ENCODE measurements around the gene PLA2G4D. TPM values are rescaled to one million over a fixed set of nuclear protein-coding genes. Genes with fewer than 3 reads are reported as not detected.

Gene PLA2G4D
- total RNA-seq, 3 donors from 2014 or later: not detected

DNA sequence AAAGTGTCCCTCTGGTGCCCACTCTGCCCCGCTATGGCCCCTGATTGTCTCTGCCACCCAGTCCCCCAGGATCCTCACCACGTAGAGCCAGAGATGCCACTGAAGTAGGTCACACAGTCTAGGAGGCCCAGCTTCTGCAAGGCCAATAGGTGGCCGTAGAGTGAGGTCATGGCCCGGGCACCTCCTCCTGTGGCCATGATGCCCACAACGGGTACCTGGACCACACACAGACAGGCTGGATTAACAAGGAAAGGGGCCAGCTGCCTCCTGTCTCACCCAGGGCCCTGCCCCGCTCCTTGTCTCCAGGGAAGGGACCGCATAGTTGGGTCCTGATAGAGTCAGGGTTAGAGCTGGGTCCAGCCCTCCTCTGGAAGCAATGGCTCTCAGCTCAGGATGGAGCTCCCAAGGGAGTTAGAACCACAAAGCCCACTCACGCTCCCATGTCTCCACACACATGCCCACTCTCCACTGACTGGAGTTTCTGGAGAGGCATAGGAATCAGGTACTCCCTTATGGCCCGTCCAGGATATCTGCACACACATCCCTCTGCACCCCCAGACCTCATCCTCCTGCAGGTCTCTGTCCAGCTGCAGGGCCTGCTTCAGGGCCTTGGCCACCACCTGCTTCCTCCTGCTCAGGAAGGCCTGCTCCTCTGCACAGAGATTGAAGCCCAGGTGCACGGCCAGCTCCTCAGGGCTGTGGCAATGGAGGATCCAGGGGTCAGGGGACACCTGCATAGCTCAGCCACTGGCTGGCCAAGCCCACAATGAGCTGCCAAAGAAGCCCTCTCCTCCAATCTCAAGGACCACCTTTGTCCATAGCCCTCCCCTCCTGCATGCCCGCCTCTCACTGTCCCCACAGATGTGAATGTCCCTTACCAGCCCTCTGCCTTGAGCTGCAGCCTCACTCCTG lies 13.2 kb downstream of the PLA2G4D start:
- Mint-ChIP-seq H3K36me3 (ENCODE audit: insufficient read depth) (no peaks in the 10 kb centered on the region), H3K4me1 (ENCODE audit: low read depth) (peaks cover 7% of the 10 kb centered on the region), H3K9me3 (no peaks in the 10 kb centered on the region), H3K4me3 (no peak overlapping the region), H3K27me3 (ENCODE audit: low read depth) (peaks cover 11% of the 10 kb centered on the region)
- ATAC-seq (no peak), DNase-seq (no peak)

DNA sequence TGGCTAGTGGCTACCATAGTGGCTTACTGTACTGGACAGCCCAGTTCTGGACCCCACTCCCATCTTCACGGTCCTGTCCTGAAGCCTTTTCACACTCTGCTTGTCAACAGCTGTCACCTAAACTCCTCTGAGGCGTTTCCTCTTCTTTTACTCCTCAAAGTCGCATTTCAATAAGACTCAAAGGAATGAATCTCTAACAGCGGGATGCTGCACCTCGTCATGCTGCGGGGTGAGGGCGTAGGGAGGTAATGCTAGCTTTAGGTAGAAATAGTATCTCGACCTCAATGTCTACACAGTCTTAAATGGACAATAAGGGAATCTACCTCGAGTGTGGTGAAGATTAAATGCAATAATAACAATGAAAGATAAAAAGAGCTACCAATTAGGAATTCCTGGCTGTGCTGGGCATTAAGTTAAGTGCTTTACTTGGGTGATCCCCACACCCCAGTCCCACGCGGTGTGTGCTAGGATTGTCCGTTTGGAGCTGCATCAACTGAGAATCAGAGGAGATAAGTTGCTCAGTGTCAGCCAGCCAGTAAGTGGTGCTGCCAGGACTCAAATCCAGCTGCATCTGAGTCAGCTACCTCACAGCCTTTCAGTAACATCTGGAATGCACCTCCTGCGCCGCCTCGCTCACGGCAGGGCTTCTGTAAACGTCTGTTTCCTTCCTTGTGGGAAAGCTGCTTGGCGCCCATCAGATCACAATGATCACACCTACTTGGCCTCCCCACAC lies 14.0 kb downstream of the PLA2G4D start:
- Mint-ChIP-seq H3K27me3 (ENCODE audit: low read depth) (peaks cover 11% of the 10 kb centered on the region), H3K9me3 (no peaks in the 10 kb centered on the region), H3K36me3 (ENCODE audit: insufficient read depth) (no peaks in the 10 kb centered on the region), H3K4me3 (no peak overlapping the region), H3K4me1 (ENCODE audit: low read depth) (peaks cover 7% of the 10 kb centered on the region)
- DNase-seq (no peak), ATAC-seq (no peak)

DNA sequence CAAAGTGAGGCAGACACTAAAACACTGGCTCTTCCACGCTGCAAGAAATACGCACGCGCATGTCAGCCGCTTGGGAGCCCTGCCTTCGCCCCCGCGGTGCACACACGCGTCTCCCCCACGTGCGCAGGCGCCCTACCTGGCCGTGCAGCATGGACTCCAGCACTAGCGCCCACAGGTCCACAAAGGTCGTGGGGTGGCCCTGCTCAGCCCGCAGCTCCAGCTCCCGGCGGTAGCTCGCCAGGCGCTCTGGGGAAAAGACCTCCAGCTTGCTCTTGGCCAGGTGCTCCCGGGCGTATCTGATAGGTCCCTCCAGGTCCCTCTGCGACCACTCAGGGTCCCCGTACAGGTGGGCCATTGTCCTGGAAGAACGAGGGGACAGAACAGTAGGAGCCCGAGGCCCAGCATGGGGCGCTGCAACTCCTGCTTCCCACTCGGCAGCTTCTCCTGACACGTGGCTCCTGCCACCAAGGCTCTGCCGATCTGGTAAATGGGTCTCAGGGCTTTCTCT lies 14.9 kb downstream of the PLA2G4D start:
- ATAC-seq (no peak), DNase-seq (no peak)
- no peaks in the 10 kb centered on the region for H3K9me3 Mint-ChIP-seq
- no peak overlapping the region for H3K4me3 Mint-ChIP-seq
- peaks cover 11% of the 10 kb centered on the region for H3K27me3 Mint-ChIP-seq (ENCODE audit: low read depth)
- no peaks in the 10 kb centered on the region for H3K36me3 Mint-ChIP-seq (ENCODE audit: insufficient read depth)
- H3K4me1 Mint-ChIP-seq (ENCODE audit: low read depth): peaks cover 4% of the 10 kb centered on the region

DNA sequence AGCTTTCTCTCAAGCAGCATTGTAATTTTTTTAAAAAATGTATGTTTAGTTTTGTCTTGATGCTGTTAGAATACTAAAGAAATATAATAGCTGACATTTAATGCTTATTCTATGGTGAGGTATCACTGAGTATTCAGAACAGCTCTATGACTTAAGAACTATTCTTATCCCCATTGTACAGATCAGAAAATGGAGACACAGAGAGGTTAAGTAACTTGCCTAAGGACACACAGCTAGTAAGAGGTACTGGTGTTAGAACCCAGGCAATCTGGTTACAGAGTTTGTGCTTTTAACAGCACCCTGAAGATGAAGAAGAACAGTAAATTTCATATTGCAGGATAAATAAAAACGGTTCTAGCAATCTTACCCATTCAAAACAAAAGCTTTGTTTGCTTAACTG lies 15.5 kb downstream of the PLA2G4D start:
- no peak overlapping the region for H3K4me3 Mint-ChIP-seq
- H3K27me3 Mint-ChIP-seq (ENCODE audit: low read depth): peaks cover 6% of the 10 kb centered on the region
- DNase-seq (no peak), ATAC-seq (no peak)
- no peaks in the 10 kb centered on the region for H3K9me3 Mint-ChIP-seq
- no peaks in the 10 kb centered on the region for H3K36me3 Mint-ChIP-seq (ENCODE audit: insufficient read depth)
- H3K4me1 Mint-ChIP-seq (ENCODE audit: low read depth): no peaks in the 10 kb centered on the region

DNA sequence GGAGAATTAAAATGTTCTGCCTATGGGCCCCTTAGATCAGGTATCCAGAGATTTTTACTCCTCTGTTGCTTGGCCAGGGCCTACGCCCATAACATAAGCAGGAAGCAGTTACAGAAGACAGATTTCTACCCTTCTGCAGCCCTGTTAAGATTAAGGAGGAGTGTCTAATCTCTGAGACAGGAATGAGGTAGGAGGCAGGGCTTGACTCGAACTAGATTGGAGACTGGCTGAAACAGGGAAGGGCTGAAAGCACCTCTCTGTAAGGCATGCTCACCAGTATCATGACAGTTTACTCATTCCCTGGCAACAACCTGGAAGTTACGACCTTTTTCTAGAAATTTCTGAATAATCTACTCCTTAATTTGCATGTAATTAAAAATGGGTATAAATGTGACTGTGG lies 16.7 kb downstream of the PLA2G4D start:
- DNase-seq (no peak), ATAC-seq (no peak)
- Mint-ChIP-seq H3K27me3 (ENCODE audit: low read depth) (peaks cover 5% of the 10 kb centered on the region), H3K36me3 (ENCODE audit: insufficient read depth) (no peaks in the 10 kb centered on the region), H3K9me3 (no peaks in the 10 kb centered on the region), H3K4me1 (ENCODE audit: low read depth) (no peaks in the 10 kb centered on the region), H3K4me3 (no peak overlapping the region)

DNA sequence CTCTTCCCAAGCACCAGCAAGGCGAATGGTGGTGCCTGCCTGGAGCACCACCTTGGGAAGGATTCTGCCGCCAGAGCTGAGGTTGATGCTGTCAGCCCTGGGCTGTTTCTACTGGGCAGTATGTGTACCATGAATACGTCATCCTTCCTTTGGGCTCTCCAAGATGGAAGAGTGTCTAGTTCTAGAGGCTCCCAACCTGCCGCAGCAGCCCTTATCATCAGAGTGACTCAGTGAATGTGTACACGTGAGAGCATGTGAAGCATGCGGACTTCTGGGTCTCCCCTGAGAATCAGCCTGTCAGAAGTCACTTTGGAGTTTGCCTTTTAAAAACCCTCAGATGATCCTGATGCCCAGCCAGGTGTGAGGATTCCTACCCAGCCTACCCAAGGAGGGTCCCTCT lies 20.9 kb downstream of the PLA2G4D start:
- H3K4me1 Mint-ChIP-seq (ENCODE audit: low read depth): no peaks in the 10 kb centered on the region
- H3K36me3 Mint-ChIP-seq (ENCODE audit: insufficient read depth): no peaks in the 10 kb centered on the region
- no peak overlapping the region for H3K4me3 Mint-ChIP-seq
- H3K9me3 Mint-ChIP-seq: no peaks in the 10 kb centered on the region
- H3K27me3 Mint-ChIP-seq (ENCODE audit: low read depth): peaks cover 2% of the 10 kb centered on the region
- DNase-seq (no peak), ATAC-seq (no peak)

DNA sequence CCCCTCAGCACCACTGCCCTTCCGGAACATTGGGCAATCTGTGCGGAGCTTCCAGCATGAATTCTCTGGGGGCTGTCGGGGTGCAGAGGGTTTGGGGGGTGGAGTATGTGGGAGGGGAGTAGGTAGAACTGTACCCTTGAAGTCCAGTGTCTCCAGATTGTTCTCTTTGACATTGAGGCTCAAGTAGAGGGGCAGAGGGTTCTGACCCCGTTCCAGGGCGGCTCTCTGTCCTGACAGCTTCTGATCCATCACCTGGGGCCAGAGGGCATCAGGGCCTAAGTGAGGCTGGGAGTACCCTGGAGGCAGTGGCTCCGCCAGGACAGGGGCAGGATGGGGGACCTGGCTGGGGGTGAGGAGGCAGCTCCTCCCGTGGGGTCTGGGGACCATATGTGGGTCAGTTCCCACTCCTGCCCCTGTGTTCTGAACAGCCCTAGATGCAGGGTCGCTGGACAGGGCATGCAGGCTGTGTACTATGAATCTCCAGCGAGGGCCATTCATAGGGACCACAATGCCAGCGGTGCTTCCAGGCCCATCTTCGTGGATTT lies 22.1 kb downstream of the PLA2G4D start:
- DNase-seq (no peak), ATAC-seq (no peak)
- H3K4me1 Mint-ChIP-seq (ENCODE audit: low read depth): no peaks in the 10 kb centered on the region
- H3K36me3 Mint-ChIP-seq (ENCODE audit: insufficient read depth): no peaks in the 10 kb centered on the region
- H3K4me3 Mint-ChIP-seq: no peak overlapping the region
- peaks cover 2% of the 10 kb centered on the region for H3K27me3 Mint-ChIP-seq (ENCODE audit: low read depth)
- H3K9me3 Mint-ChIP-seq: peaks cover 5% of the 10 kb centered on the region

DNA sequence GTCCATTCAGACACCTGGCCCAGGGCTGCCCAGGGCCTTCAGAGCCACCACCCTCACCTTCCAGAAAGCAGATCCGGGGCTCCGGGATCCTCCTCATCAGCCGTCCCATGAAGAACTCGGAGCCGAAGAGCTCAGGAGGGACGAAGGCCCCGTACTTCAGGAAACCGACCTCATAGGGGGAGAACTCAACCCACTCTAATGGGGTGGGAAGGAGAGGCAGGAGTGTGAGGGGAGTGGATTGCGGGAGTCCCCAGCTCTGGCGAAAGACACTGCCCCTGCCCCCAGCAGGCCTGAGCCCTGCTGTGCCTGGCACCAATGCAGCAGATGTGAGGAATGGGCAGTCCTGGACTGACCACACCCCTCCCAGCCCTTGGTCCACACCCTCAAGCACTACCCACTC lies 22.6 kb downstream of the PLA2G4D start:
- ATAC-seq (no peak), DNase-seq (no peak)
- Mint-ChIP-seq H3K27me3 (ENCODE audit: low read depth) (peaks cover 2% of the 10 kb centered on the region), H3K36me3 (ENCODE audit: insufficient read depth) (no peaks in the 10 kb centered on the region), H3K4me1 (ENCODE audit: low read depth) (no peaks in the 10 kb centered on the region), H3K4me3 (no peak overlapping the region), H3K9me3 (peaks cover 5% of the 10 kb centered on the region)

DNA sequence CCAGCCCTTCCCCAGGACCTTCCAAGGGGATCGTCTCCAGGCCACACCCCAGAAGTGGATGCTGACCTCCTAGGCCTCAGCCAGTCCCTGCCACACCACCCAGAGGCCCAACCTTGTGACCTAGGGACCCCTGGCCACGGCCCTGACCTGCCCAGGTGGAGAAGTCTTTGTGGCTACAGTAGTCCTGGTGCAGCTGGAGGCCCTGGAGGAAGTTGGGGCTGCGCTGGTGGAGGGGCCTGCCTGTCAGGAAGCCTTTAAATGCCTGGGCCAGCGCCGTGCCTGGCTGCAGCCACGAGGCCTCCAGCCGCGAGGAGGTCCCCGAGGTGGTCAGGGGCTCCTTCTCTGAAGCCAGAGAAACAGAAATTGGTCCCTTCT lies 23.4 kb downstream of the PLA2G4D start:
- Mint-ChIP-seq H3K4me3 (no peak overlapping the region), H3K4me1 (ENCODE audit: low read depth) (no peaks in the 10 kb centered on the region), H3K36me3 (ENCODE audit: insufficient read depth) (no peaks in the 10 kb centered on the region), H3K9me3 (peaks cover 5% of the 10 kb centered on the region), H3K27me3 (ENCODE audit: low read depth) (peaks cover 7% of the 10 kb centered on the region)
- DNase-seq: no peak
- no peak for ATAC-seq

DNA sequence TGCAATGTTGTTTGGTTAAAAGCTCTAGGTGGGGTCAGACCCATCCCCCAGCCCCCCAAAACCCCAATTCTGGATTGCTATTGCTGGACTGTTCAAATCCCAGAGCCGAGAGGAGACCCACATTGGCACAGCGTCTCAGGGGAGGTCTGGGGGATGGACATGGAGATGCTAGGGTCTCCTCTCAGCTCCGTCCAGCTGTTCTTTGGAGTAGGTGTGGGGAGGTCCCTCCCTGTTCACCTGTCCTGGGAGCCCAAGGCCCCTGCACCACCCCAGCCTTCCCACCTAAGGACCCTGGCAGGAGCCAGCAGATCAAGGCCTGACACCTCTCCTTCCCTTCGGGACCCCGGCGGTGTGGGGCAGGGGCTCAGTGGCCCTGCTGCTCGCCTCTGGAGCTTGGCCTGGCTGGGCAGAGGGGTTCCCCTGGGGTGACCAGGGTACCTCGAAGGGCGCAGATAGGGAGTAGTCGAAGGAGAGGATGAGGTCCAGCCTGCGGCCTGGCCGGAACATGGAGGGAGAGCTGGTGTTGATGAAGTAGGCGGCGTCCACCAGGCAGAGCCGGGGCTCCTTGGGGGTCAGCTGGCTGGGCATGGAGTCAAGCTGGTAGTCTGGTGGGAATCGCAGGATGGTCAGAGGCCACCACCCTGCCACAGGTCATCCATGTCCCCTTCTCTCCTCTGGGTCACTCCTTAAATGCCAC lies 23.9 kb downstream of the PLA2G4D start:
- H3K4me1 Mint-ChIP-seq (ENCODE audit: low read depth): no peaks in the 10 kb centered on the region
- H3K36me3 Mint-ChIP-seq (ENCODE audit: insufficient read depth): no peaks in the 10 kb centered on the region
- no peak for DNase-seq
- H3K4me3 Mint-ChIP-seq: no peak overlapping the region
- H3K9me3 Mint-ChIP-seq: peaks cover 5% of the 10 kb centered on the region
- ATAC-seq: no peak
- peaks cover 13% of the 10 kb centered on the region for H3K27me3 Mint-ChIP-seq (ENCODE audit: low read depth)

DNA sequence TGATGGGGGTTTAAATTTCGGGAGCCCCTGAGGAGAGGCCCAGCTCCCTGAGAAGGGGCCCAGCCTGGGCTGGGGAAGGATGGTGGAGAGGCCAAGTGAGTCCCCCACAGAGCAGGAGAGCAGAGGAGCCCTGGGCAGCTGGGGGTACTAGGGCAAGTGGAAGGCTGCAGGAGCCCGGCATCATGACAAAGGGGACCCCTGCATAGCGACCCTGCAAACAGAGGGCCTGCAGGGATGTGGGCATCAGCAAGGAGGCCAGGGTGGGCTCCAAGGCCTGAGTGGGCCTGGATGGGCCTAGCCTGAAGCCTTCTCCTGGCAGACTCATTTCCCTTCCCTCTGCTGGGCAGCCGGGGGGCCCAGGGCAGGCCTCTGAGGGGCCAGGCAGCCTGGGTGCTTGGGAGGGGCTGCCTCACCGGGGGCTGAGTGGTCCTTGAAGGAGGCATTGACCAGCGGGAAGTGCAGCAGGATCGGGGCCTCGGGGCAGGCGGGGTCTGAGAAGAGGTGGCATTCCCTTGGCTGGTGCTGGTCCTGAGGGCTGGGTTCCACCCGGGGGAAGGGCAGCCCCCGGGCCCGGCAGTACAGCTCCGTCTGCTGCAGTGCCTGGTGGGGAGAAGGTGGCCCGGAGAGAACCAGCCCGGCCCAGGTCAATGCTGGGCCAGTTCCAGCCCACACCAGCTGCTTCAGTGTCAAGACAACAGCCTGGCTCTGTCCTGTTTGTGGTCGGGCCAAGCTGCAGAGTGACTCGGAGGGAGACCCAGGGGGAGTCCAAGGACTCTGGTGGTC lies 24.7 kb downstream of the PLA2G4D start:
- ATAC-seq: no peak
- H3K36me3 Mint-ChIP-seq (ENCODE audit: insufficient read depth): no peaks in the 10 kb centered on the region
- H3K27me3 Mint-ChIP-seq (ENCODE audit: low read depth): peaks cover 13% of the 10 kb centered on the region
- peaks cover 5% of the 10 kb centered on the region for H3K9me3 Mint-ChIP-seq
- no peak for DNase-seq
- H3K4me1 Mint-ChIP-seq (ENCODE audit: low read depth): no peaks in the 10 kb centered on the region
- no peak overlapping the region for H3K4me3 Mint-ChIP-seq

DNA sequence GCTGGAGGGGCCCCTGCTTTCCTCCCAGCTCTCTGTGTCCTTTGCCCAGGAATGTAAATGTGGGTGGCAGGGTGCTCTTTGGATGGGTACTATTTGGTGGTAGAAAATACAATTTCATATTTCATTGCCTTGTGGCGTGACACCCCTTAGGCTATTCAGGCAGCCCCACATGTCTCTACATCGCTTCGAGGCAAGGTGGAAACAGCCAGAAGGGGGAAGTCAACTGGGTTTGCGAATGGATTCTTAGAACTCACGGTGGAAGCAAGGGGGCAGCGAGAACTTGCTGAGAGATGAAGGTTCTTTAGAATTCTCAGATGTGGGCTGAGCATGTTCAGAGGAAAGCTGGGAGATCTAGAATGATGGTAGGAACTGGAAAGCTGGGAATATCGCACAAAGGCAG lies 25.3 kb downstream of the PLA2G4D start:
- H3K36me3 Mint-ChIP-seq (ENCODE audit: insufficient read depth): no peaks in the 10 kb centered on the region
- no peaks in the 10 kb centered on the region for H3K4me1 Mint-ChIP-seq (ENCODE audit: low read depth)
- H3K4me3 Mint-ChIP-seq: no peak overlapping the region
- H3K9me3 Mint-ChIP-seq: peaks cover 5% of the 10 kb centered on the region
- H3K27me3 Mint-ChIP-seq (ENCODE audit: low read depth): peaks cover 13% of the 10 kb centered on the region
- no peak for DNase-seq
- no peak for ATAC-seq

DNA sequence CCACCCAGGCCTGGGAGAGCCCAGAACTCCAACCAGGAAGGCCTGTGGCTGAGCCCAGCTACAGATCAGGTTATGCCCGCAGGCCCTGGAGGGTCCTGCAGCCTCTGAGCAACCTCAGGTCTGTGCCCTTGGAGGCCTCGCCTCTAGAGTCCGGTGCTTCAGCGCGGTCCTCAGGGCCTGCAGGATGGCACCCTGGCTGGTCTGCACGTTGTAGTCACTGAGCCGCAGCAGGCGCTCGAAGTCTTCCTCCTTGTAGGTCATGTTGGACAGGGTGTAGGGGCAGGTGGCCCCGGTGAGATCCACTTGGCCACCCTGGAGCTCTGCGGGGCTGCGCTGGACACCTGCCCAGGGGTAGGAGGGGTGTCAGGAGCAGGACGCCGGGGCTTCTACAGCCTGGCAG lies 25.8 kb downstream of the PLA2G4D start:
- no peaks in the 10 kb centered on the region for H3K36me3 Mint-ChIP-seq (ENCODE audit: insufficient read depth)
- ATAC-seq (no peak), DNase-seq (no peak)
- H3K9me3 Mint-ChIP-seq: peaks cover 5% of the 10 kb centered on the region
- H3K27me3 Mint-ChIP-seq (ENCODE audit: low read depth): peaks cover 15% of the 10 kb centered on the region
- H3K4me1 Mint-ChIP-seq (ENCODE audit: low read depth): no peaks in the 10 kb centered on the region
- no peak overlapping the region for H3K4me3 Mint-ChIP-seq

Measured in activated T-cell treated with anti-CD3 and anti-CD28 coated beads, Interleukin-2, amount 50 U/mL, for 4 hours (primary cell).